KOPT-K1 (cell line): ENCODE results near the gene TSPAN4.
A peak's percentile ranks its signal among the peaks of the same experiment; 100 is the strongest.

Experiments used
- H3K27ac ChIP-seq: fragments of 200-600 bp; sonication (generic); 2 replicates; pipeline ENCODE4 v1.5.1; 2016; ENCODE audit warnings: antibody characterized with exemption, mild to moderate bottlenecking, low read depth, low read length; ENCODE audit not compliant: poor library complexity, severe bottlenecking
- H3K36me3 ChIP-seq: fragments of 200-600 bp; sonication (generic); 2 replicates; pipeline ENCODE4 v1.5.1; 2017; ENCODE audit warnings: antibody characterized with exemption, mild to moderate bottlenecking, low read length, moderate library complexity; ENCODE audit not compliant: insufficient read depth
- H3K9me3 ChIP-seq: fragments of 200-600 bp; sonication (generic); 2 replicates; pipeline ENCODE4 v1.5.1; 2017; ENCODE audit warnings: antibody characterized with exemption, low read length, mild to moderate bottlenecking; ENCODE audit not compliant: insufficient read depth, poor library complexity, severe bottlenecking

The TSPAN4 gene

GRCh38 chr11:801097-801780 is 41.4 kb upstream of the TSPAN4 start:
- no peak overlapping the region for H3K27ac ChIP-seq
- H3K9me3 ChIP-seq: no peaks in the 10 kb centered on the region
- H3K36me3 ChIP-seq: peaks cover 40% of the 10 kb centered on the region

DNA sequence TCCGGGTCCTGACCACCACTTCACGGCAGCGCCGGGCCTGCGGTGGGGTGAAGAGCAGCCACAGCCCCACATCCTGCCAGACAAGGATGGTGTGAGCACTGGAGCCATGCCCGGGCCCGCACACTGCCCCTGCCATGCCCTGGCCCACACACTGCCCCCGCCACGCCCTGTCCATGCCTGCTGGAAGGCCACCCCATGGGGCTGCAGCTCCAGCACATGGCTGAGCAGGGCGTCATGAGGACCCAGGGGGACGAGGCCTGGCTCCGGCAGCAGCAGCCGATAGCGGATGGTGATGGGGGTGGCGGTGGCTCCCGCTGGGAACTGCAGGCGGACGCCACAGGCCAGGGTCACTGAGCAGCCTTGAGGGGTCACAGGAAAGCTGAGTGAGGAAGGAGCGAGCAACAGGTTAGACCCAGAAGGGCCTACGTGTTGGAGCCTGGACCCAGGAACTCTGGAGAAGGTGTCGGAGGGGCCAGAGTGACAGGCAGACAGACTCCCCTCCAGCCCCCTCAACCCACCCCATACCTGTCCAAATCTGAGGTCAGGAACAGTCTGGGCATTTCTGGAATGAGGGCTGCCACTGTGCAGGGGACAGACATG is 40.5 kb upstream of the TSPAN4 start:
- Histone ChIP-seq H3K27ac (no peak overlapping the region), H3K36me3 (peaks cover 40% of the 10 kb centered on the region), H3K9me3 (no peaks in the 10 kb centered on the region)

DNA sequence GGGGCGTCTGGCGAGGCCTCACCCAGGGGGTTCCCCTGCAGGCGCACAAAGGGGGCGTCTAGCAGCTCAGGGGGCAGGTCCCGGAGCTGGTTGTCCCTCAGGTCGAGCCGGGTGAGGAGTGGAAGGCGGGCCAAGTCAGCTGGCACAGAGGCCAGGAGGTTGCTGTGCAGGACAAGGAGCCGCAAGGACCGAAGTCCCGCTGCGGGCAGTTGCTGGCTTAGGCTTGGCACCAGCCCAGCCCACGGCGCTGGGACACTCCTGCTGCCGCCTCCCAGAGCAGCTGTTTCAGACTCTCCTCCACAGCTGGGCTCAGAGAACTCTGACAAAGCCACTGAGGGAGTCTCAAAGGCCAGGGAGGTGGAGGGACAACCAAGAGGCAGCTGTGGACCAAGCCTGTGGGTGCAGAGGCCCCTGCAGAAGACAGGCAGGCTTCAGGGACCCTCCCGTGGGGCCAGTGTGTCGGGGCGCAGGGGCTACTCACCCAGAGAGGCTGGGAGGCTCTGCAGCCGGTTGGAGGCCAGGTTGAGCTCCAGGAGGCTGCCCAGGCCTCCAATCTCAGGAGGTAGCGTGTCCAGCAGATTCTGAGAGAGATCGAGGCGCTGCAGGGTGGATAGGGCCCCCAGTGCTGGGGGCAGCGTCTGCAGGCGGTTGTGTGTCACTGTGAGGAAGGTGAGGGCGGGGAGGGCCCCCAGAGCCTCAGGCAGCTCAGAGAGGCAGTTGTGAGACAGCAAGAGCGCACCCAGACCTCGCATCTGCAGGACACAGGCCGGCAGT is 39.8 kb upstream of the TSPAN4 start:
- Histone ChIP-seq H3K36me3 (peaks cover 40% of the 10 kb centered on the region), H3K27ac (peak overlapping the region; percentile 91), H3K9me3 (no peaks in the 10 kb centered on the region)

DNA sequence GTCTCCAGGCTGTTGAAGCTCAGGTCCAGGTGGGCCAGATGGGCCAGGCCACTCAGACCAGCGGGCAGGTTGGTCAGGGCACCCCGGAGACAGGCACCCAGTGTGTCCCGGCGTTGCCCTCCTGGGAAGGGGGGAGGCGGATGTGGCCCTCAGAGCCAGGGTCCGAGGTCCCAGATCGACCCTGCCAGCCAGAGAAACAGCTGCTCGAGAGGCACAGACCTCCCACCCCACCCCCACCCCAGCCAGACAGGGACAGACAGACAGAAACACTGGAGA is 39.2 kb upstream of the TSPAN4 start:
- peak overlapping the region; percentile 91 for H3K27ac ChIP-seq
- H3K9me3 ChIP-seq: no peaks in the 10 kb centered on the region
- peaks cover 40% of the 10 kb centered on the region for H3K36me3 ChIP-seq

DNA sequence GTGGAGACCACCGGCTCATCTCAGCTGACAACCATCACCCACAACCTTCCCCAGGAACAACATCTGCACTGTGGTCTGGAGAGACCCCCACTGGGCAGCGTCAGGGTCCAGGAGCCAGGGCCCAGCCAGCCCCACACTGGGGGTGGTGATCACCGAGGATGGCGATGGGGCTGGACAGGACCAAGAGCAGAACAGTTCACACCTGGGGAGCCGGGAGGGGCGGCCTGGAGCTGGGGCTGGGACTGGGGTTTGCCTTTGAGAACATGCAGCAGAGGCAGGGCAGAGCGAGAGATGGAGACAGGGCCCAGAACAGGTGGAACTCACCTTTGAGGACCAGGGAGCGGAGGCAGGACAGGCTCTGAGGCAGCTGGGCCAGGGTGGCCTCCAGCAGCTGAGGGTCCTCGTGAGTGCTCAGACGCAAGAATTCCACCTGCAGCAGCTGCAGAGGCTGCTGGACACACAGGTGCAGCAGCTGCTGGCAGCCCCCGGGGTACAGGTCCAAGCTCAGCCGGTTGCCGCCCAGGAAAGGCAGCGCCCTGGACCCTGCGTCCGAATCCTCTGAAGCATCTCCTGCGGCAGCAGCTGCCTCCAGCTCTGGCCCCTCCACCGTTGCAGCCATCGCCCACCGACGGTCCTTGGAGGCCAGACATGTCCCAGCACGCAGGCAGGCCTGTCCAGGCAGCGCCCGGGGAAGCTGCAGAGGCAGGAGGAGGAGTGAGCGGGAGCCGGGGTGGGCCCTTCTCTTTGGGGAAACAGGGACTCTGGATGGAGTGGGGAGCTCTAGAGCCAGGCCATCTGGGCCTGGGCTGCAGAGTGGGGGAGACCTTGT is 38.7 kb upstream of the TSPAN4 start:
- H3K36me3 ChIP-seq: peaks cover 39% of the 10 kb centered on the region
- H3K27ac ChIP-seq: peak overlapping the region; percentile 91
- no peaks in the 10 kb centered on the region for H3K9me3 ChIP-seq

DNA sequence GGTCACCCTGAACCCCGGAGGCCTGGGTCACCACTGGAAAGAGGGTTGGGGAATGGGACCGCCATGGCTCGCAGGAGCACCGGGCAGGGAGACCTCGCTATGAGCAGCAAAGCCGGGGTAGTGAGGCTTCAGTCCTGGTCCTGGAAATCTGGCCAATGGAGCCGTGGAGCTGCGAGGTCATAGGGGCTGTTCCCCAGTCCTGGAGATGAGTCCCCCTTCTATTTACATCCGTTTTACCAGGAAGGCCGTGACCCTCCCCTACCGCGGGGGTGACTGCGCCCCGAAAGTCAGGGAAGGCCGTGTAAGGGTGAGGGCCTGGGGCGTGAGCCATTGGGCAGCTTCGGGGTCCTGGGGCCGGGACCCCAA is 38.1 kb upstream of the TSPAN4 start:
- Histone ChIP-seq H3K36me3 (peaks cover 34% of the 10 kb centered on the region), H3K27ac (peak overlapping the region; percentile 91), H3K9me3 (no peaks in the 10 kb centered on the region)

GRCh38 chr11:808427-809286 is 34.0 kb upstream of the TSPAN4 start:
- no peaks in the 10 kb centered on the region for H3K9me3 ChIP-seq
- H3K36me3 ChIP-seq: peaks cover 32% of the 10 kb centered on the region
- H3K27ac ChIP-seq: peak overlapping the region; percentile 97

GRCh38 chr11:809287-810039 is 33.2 kb upstream of the TSPAN4 start, which contains the start of gene RPLP2:
TSS of gene RPLP2 (plus strand) at chr11:809967. CDS start at chr11:810235, 268 bp downstream.
- H3K9me3 ChIP-seq: no peaks in the 10 kb centered on the region
- H3K36me3 ChIP-seq: peaks cover 37% of the 10 kb centered on the region
- peak within 1 kb of the TSS; percentile 97 for H3K27ac ChIP-seq

DNA sequence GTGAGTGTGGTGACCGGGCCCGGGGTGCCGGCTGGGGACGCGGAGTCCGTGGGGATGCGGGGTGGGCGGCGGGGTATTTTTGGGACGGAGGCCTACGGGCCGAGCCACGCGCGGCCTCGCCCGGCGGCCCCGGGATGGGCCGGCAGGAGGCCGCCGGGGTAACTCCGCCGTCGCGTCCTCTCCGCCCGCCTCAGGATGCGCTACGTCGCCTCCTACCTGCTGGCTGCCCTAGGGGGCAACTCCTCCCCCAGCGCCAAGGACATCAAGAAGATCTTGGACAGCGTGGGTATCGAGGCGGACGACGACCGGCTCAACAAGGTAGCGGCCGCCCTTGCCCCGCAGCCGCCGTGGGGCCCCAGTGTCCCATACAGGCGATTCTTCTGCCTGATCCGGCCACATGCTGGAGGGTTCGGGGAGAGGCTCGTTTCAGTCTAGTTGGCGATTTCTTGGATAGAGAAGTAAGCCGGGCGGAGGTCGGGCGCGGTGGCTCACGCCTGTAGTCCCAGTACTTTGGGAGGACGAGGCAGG is 32.5 kb upstream of the TSPAN4 start:
- peak overlapping the region; percentile 97 for H3K27ac ChIP-seq
- H3K9me3 ChIP-seq: no peaks in the 10 kb centered on the region
- peaks cover 43% of the 10 kb centered on the region for H3K36me3 ChIP-seq

DNA sequence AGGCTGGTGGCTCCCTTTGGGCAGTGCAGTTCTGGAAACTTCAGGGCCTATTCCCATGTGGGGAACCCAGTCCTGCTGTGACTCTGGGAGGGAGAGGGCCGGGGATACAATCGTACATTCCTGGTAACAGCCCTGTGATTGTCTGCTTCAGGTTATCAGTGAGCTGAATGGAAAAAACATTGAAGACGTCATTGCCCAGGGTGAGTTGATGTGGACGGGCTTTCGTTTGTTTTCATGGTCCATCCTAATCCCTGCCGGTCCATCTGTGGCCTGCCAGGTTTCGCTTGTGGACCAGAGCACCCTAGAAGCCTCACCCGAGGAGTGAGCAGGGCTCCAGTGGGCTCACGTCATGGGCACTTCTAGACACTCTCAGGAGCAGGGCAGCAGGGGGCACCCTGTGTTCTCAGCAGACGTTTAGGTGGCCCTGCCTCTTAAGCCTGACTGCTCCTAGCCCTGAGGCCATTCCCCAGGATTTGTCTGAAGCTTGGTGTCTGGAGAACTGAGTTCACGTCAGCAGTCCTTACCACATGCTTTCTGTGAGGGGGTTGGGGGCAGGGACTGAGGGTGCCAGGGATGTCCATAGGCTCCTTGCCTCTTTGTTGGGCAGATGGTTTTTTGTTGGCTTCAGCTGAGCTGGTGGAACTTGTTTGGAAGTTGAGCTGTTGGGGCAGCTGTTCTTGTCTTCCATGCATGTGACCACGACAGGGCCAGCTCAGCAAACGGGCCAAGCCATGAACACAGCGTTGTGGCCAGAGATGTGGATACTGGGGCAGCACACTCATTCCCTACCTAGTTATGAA is 31.0 kb upstream of the TSPAN4 start:
- H3K36me3 ChIP-seq: peaks cover 55% of the 10 kb centered on the region
- H3K27ac ChIP-seq: peak overlapping the region; percentile 97
- no peaks in the 10 kb centered on the region for H3K9me3 ChIP-seq

DNA sequence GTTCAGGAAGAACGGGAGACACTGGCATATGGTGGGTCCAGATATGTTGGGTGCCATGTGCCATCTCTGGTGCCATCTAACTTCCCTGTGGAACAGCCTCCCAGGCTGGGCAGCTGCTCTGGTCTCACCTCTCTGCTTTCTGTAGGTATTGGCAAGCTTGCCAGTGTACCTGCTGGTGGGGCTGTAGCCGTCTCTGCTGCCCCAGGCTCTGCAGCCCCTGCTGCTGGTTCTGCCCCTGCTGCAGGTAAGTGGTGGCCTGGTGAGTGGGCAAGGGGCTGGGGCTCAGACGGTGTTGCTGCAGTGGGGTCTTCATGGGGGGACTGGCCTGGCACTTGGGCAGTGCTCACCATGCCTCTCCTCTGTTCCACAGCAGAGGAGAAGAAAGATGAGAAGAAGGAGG is 30.3 kb upstream of the TSPAN4 start:
- peaks cover 55% of the 10 kb centered on the region for H3K36me3 ChIP-seq
- H3K27ac ChIP-seq: peak overlapping the region; percentile 97
- no peaks in the 10 kb centered on the region for H3K9me3 ChIP-seq

- Histone ChIP-seq H3K27ac (no peak overlapping the region), H3K9me3 (no peaks in the 10 kb centered on the region), H3K36me3 (peaks cover 55% of the 10 kb centered on the region)
Observed at GRCh38 chr11:813072-813455, 29.6 kb upstream of the TSPAN4 start.

DNA sequence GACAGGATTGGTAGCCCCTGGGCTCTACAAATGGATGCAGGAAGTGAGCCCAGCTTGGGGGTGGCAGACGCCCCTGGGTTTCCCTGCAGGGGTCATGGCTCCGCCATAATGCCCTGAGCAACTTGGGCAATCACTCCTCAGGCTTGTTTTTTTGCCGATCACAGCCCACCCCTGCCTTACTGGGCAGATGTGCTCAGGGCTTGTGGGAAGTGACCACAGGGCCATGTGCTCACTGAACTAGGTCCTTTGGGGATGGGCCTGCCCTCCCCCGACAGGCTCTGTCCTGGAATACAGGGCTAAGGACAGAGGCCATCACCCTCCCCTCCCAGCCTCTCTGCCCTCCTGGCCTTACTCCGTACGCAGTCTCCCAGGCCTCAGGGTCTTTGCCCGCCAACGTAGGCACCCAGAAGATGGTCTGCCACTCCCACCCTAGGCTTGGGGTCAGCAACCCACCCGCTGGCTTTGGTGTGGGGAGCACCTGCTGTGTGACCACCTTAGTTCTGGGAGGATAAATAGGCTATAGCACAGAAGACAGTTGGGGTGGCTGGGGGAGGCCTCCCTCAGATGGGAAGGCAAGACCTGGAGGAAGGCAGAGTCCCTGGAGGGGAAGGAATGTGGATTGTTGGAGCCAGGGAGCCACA is 29.1 kb upstream of the TSPAN4 start:
- Histone ChIP-seq H3K9me3 (no peaks in the 10 kb centered on the region), H3K36me3 (peaks cover 55% of the 10 kb centered on the region), H3K27ac (no peak overlapping the region)
